Esophagus (tissue), 2 donors: ENCODE results near the gene HOXD1. TPM values are rescaled to one million over a fixed set of nuclear protein-coding genes. Genes with fewer than 3 reads are reported as not detected.

ENCODE experiments used
- H3K27ac ChIP-seq, 2 donors: one replicate each; pipeline ENCODE4 v1.5.1; 2013; ENCODE audit warnings: low read depth in 2 of 2, mild to moderate bottlenecking in 2 of 2, inconsistent platforms in 1 of 2, low read length in 1 of 2, moderate library complexity in 1 of 2
- H3K27me3 ChIP-seq, 2 donors: one replicate each; pipeline ENCODE4 v1.6.1; 2013; ENCODE audit warnings: low read length in 2 of 2, control low read depth in 1 of 2, mild to moderate bottlenecking in 1 of 2; ENCODE audit not compliant: insufficient read depth in 2 of 2, control insufficient read depth in 1 of 2
- H3K36me3 ChIP-seq, 2 donors: one replicate each; pipeline ENCODE4 v1.6.1; 2013; ENCODE audit warnings: low read length in 1 of 2; ENCODE audit not compliant: control insufficient read depth in 2 of 2, insufficient read depth in 2 of 2
- H3K4me1 ChIP-seq, 2 donors: one replicate each; pipeline ENCODE4 v1.6.1; 2013; ENCODE audit warnings: low read length in 1 of 2; ENCODE audit not compliant: control insufficient read depth in 2 of 2, insufficient read depth in 2 of 2
- H3K4me3 ChIP-seq, 2 donors: one replicate each; pipeline ENCODE4 v1.5.1; 2013; ENCODE audit warnings: low read length in 2 of 2, mild to moderate bottlenecking in 2 of 2, low read depth in 1 of 2, moderate library complexity in 1 of 2
- H3K9me3 ChIP-seq, 2 donors: one replicate each; pipeline ENCODE4 v1.6.1; 2013; ENCODE audit warnings: mild to moderate bottlenecking in 2 of 2, low read depth in 1 of 2, low read length in 1 of 2, moderate library complexity in 1 of 2; ENCODE audit not compliant: control insufficient read depth in 2 of 2, insufficient read depth in 1 of 2
- WGBS, 2 donors: extraction: QIAGEN DNeasy Blood & Tissue Kit; methylation state at CpG; one replicate each; pipeline ENCODE4 v1.1.7; 2013; 5-methylcytosine and 5-hydroxymethylcytosine counted together
- polyA plus RNA-seq, 2 donors: library from polyadenylated mRNA; stranded (reverse); fragments of 200-250 nt; gene quantifications; one replicate each; pipeline ENCODE4 v1.2.3, GENCODE V29; 2013
- donor health status: healthy with polysubstance abuse.
- donor health status: Bipolar disorder and iron deficiency.

HOXD1 gene
- polyA plus RNA-seq, 2 donors, result 0.21 to 0.43 TPM

DNA sequence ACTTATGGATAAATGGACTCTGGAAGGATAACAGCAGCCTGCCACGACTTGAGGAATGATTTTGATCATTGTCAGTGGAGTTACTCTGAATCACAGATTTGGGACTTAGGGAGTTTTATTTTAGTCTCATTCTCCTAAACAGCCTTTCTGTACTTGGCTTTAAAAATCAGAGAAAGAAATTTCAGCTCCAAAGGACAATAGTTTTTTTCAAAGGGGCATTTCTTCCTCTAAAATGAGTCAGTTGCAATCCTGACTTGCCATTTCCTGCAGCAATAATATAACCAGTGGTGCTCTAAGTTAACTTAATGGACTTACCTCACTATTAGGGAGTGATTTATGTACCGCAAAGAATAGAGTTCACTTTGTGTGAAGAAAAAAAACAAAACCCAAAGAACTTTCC, 45.7 kb downstream of the HOXD1 start:
- Histone ChIP-seq H3K27me3 (peaks cover 0 to 3% of the 10 kb centered on the region in 2 donors), H3K36me3 (no peaks in the 10 kb centered on the region), H3K27ac (no peak overlapping the region), H3K4me3 (no peak overlapping the region), H3K4me1 (no peaks in the 10 kb centered on the region), H3K9me3 (no peaks in the 10 kb centered on the region)
- 54 to 57% methylated on average over 2 of the region's 2 CpGs for WGBS, 2 donors

DNA sequence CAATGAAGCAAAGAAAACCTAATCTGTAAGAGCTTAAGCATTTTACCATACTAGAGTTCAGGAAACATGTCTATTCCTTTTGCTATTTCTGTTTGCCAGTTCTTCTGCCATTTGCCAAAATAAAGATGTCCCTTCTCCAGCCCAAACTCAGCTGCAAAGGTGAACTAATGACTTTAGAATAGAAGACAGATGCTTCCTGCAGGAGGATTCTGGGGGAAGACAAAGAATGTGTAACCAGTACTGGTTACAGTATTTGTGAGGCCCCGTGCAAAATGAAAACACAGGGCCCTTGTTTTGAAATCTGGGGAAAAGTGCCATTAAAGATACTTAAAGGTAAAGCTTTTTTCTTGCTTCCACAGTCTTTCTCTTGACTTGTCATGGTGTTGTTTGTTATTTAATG, 46.5 kb downstream of the HOXD1 start:
- 44 to 45% methylated on average over 1 of the region's 1 CpG for WGBS, 2 donors
- H3K36me3 ChIP-seq, result no peaks in the 10 kb centered on the region

DNA sequence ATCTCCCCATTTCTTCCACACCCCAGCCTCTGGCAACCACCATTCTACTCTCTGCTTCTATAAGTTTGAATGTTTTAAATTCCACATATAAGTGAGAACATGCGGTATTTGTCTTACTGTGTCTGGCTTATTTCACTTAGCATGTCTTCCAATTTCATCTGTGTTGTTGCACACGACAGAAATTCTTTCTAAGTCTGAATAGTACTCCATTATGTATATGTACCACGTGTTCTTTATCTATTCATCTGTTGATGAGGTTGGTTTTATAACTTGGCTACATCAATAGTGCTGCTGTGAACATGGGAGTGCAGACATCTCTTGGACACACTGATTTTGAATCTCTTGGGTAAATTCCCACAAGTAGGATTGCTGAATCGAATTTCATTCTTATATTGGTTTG, 49.0 kb downstream of the HOXD1 start:
- peaks cover 0 to 3% of the 10 kb centered on the region in 2 donors for H3K27me3 ChIP-seq
- no peaks in the 10 kb centered on the region for H3K4me1 ChIP-seq
- WGBS, 2 donors, result 58 to 60% methylated on average over 4 of the region's 4 CpGs
- H3K27ac ChIP-seq, result no peak overlapping the region
- no peak overlapping the region for H3K4me3 ChIP-seq
- no peaks in the 10 kb centered on the region for H3K36me3 ChIP-seq
- no peaks in the 10 kb centered on the region for H3K9me3 ChIP-seq

More for the DNA sequence above, 46.5 kb downstream of the HOXD1 start:
- no peak overlapping the region for H3K27ac ChIP-seq
- peaks cover 0 to 3% of the 10 kb centered on the region in 2 donors for H3K27me3 ChIP-seq
- no peak overlapping the region for H3K4me3 ChIP-seq
- H3K4me1 ChIP-seq, result no peaks in the 10 kb centered on the region
- H3K9me3 ChIP-seq, result no peaks in the 10 kb centered on the region

DNA sequence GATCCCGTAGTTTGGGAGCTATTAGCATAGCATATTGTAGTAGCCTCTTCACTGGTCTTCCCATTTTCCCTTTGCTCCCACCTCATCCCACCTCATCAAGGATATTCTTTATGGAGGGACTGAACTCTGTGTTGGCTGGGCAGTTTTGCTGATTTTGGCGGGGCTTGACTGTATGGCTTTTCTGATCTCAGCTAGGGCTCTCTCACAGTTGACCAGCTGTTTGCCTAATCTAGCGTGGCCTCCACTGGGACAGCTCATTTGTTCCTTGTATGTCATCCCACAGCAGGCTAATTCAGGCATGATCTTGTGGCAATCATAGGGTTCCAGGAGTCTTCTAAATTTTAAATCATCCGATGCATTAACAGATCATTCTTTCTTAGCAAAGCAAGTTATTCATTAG, 50.6 kb downstream of the HOXD1 start:
- peaks cover 0 to 3% of the 10 kb centered on the region in 2 donors for H3K27me3 ChIP-seq
- no peaks in the 10 kb centered on the region for H3K9me3 ChIP-seq
- H3K36me3 ChIP-seq, result no peaks in the 10 kb centered on the region
- H3K27ac ChIP-seq, result no peak overlapping the region
- no peaks in the 10 kb centered on the region for H3K4me1 ChIP-seq
- H3K4me3 ChIP-seq, result no peak overlapping the region
- 85 to 87% methylated on average over 4 of the region's 4 CpGs for WGBS, 2 donors

DNA sequence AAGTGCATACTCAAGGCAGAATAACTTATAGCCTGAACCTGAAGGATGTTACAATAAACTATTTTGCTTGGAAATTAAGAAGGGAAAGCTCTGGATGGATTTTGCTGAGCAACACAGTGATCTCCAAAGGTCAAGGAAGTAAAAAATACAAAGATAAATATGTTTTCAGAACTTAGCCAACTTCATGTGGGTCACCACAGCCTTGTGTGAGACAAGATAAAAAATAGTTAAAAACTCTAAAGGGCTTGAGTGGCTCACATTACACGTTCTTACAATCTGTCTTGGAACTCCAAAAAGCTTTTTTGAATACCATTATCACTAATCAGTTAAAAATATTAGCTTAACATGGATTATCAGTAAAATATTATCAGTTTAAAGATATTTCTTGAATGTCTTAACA, 51.8 kb downstream of the HOXD1 start:
- Histone ChIP-seq H3K27me3 (peaks cover 0 to 3% of the 10 kb centered on the region in 2 donors), H3K36me3 (no peaks in the 10 kb centered on the region), H3K9me3 (no peaks in the 10 kb centered on the region), H3K27ac (no peak overlapping the region), H3K4me3 (no peak overlapping the region), H3K4me1 (no peaks in the 10 kb centered on the region)
- 27 to 30% methylated on average over 1 of the region's 1 CpG for WGBS, 2 donors

Other genes with a start within 250 kb of the HOXD1 start
- gene LNPK, start 186.4 kb upstream of the HOXD1 start, polyA plus RNA-seq, result 1 to 10 TPM; 5.9 to 6.0 TPM
- gene EVX2, start 104.7 kb upstream of the HOXD1 start, polyA plus RNA-seq, result not detected
- gene HOXD13, start 95.9 kb upstream of the HOXD1 start, polyA plus RNA-seq, result not detected
- not detected for gene HOXD12, start 88.9 kb upstream of the HOXD1 start, polyA plus RNA-seq
- under 1 TPM in 1 of 2 donors, not detected in 1; 0.08 TPM for gene HOXD11, start 81.4 kb upstream of the HOXD1 start, polyA plus RNA-seq
- under 1 TPM; 0.18 to 0.31 TPM for gene HOXD10, start 71.9 kb upstream of the HOXD1 start, polyA plus RNA-seq
- 1 to 10 TPM in 1 of 2 donors, under 1 TPM in 1; 0.99 to 2.4 TPM for gene HOXD9, start 65.9 kb upstream of the HOXD1 start, polyA plus RNA-seq
- 1 to 10 TPM; 1.0 to 1.3 TPM for gene HOXD8, start 59.0 kb upstream of the HOXD1 start, polyA plus RNA-seq
- 1 to 10 TPM in 1 of 2 donors, under 1 TPM in 1; 0.61 to 1.0 TPM for gene HOXD4, start 37.1 kb upstream of the HOXD1 start, polyA plus RNA-seq
- gene HOXD3, start 31.4 kb upstream of the HOXD1 start, polyA plus RNA-seq, result under 1 TPM; 0.35 to 0.77 TPM
- 10 to 100 TPM; 43.1 to 45.4 TPM for gene MTX2, start 80.8 kb downstream of the HOXD1 start, polyA plus RNA-seq